Measurements from ENCODE around the gene RGS3.
"Not testable (repeated sequence)": the region's sequence is repeated elsewhere in the genome, so short reads cannot be mapped to it uniquely, and the experiment has no call there.

The RGS3 gene

DNA sequence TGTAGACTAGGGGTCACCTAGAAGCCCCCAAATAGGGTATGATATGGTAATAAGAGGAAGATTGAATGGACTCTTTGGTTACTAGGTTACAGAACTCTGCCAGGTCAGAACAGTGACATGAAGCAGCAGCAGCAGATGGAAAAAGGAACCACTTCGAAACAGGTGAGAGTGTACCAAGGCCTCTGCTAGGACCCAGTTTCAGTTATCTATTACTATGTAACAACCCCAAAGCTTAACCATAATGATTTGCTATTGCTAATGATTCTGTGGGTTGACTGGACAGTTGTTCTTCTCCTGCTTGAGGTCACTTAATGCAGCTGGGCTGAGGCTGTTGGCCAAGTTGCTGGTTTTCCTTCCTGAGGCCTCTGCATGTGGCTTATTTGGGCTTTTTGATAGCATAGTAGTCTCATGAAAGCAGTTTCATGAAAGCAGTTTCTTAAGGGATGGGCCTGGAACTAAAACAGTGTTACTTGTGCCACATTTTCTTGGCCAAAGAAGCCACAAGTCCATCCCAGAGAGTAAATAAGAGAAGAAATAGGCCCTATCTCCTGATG is 35.4 kb upstream of the RGS3 start:
- no peak overlapping the region for H3K27ac ChIP-seq
- TF ChIP-seq, protein P1, sequence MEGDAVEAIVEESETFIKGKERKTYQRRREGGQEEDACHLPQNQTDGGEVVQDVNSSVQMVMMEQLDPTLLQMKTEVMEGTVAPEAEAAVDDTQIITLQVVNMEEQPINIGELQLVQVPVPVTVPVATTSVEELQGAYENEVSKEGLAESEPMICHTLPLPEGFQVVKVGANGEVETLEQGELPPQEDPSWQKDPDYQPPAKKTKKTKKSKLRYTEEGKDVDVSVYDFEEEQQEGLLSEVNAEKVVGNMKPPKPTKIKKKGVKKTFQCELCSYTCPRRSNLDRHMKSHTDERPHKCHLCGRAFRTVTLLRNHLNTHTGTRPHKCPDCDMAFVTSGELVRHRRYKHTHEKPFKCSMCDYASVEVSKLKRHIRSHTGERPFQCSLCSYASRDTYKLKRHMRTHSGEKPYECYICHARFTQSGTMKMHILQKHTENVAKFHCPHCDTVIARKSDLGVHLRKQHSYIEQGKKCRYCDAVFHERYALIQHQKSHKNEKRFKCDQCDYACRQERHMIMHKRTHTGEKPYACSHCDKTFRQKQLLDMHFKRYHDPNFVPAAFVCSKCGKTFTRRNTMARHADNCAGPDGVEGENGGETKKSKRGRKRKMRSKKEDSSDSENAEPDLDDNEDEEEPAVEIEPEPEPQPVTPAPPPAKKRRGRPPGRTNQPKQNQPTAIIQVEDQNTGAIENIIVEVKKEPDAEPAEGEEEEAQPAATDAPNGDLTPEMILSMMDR (conservative IDR thresholded peaks at IDR 0.05), result no peak
- TF ChIP-seq ZFX (IDR thresholded peaks at IDR 0.05), result no peak

DNA sequence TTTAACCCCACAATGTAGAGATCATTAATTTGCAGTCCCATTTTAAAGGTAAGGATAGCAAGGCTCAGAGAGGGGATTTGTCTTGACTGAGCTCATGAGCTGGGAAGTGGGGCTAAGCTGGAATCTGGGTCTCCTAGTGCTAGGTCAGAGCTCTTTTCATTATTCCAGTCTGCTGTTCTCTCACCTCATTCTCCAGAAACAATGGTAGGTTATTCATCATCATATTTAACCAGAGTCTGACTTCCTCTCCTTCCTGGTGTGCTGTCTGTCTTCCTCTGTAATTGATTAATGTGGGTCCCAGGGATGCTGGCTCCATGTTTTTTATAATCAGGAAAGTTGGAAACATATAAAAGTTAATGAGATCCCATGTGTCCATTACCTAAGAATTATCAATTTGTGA is 32.3 kb upstream of the RGS3 start:
- TF ChIP-seq ZFX (IDR thresholded peaks at IDR 0.05), result no peak
- TF ChIP-seq, protein P1 (conservative IDR thresholded peaks at IDR 0.05), result no peak
- H3K27ac ChIP-seq, result no peak overlapping the region

DNA sequence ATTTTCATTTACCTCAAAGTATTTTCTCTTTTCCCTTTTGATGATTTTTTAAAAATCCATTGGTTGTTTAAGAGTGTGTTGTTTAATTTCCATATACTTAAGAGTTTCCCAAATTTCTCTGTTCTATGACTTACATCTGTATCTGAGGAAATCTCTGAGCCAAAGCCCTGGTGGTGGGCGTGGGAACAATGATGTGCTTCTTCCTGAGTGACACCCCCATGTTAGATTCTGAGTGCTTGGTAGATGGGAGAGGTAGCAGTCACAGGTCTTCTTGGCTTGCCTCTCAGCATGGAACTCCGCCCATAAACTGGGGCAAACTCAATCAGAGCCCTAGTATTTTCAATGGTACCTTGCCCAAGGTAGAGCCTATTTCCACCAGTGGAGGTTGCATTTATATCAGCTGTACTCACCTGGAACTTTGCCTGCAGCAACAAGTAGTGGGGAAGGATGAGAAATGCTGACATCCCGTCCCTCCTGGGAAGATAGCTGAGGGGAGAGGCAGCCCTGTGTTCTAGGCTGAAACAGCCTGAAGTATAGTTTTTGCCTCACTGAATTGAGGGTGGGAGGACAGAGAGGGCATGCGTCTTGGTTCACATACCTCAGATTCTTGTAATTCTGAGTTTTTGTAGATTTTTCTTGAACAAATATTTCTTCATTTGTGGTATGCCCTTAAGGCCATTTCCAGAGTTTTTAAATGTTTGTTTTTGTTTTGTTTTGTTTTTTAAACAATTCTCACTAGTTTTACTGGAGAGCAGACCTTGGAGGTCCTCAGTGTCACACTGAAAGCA is 26.6 kb upstream of the RGS3 start:
- no peak for TF ChIP-seq ZFX (IDR thresholded peaks at IDR 0.05)
- TF ChIP-seq, protein P1 (conservative IDR thresholded peaks at IDR 0.05), result no peak
- H3K27ac ChIP-seq, result no peak overlapping the region

DNA sequence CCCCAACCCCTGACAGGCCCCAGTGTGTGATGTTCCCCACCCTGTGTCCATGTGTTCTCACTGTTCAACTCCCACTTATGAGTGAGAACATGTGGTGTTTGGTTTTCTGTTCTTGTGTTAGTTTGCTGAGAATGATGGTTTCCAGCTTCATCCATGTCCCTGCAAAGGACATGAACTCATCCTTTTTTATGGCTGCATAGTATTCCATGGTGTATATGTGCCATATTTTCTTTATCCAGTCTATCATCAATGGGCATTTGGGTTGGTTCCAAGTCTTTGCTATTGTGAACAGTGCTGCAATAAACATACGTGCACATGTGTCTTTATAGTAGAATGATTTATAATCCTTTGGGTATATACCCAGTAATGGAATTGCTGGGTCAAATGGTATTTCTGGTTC is 25.8 kb upstream of the RGS3 start:
- not testable (repeated sequence) for H3K27ac ChIP-seq

DNA sequence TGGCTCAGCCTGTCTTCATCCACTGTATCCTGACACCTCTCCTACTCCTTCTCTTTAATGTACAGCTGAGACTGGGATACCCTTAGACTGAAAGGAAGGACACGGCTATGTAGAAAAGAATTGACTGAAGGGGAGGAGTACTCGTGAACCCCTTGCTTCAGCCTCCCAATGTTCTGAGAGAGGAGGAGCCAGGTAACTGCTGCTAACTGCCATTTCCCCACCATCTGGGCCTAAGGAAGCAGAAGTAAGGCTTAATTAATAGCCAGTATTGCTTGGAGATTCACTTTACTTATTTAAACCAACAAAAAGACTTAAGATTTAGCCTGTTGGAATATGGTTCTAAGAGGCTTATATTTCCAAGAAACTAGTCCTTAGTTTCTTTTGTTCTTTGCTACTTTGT is 18.8 kb upstream of the RGS3 start:
- no peak overlapping the region for H3K27ac ChIP-seq
- TF ChIP-seq ZFX (IDR thresholded peaks at IDR 0.05), result no peak
- TF ChIP-seq, protein P1 (conservative IDR thresholded peaks at IDR 0.05), result no peak

DNA sequence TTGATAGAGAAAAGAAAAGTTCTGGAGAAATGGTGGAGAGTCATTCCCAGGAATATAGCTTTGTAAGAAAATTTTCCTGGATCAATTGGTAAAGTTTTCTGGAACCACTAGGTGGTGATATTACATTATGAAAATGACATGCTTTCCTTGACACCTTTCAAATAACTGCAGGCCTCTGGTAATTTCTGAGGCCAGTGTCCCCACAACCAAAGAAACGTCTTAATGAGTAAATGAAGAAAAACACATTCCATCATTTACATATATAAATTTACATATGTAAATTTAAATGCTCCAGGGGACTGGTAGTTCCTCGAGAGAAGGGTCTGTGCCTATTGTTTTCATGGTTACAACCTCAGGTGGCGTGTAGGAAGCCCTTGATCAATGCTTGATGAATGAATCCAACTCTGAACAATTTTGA is 17.2 kb upstream of the RGS3 start:
- no peak overlapping the region for H3K27ac ChIP-seq
- TF ChIP-seq, protein P1 (conservative IDR thresholded peaks at IDR 0.05), result peak; percentile 79
- TF ChIP-seq ZFX (IDR thresholded peaks at IDR 0.05), result no peak

DNA sequence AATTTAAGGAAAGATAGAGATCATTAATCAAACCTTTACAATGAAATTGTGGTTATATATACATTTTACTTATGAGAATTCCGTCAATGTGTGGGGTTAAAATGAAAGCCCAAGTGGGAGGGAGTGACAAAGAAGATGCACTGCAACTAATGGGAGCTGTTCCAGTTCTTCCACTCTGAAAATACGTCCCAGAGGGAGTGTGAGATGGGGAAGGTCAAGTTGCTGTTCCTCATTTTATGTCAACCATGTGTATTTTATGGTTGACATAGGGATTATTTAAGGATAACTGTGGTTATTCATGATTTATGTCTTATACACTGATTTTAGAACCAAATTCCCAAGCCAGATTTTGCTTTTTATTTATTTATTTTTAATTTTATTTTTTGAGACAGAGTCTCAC is 14.2 kb upstream of the RGS3 start:
- H3K27ac ChIP-seq, result no peak overlapping the region
- no peak for TF ChIP-seq ZFX (IDR thresholded peaks at IDR 0.05)
- TF ChIP-seq, protein P1 (conservative IDR thresholded peaks at IDR 0.05), result no peak
